Duodenal mucosa (tissue), 2 donors: ENCODE results near the gene KLHL17.

Experiments
- H3K27ac ChIP-seq: one replicate; pipeline ENCODE4 v1.7.0; 2013; ENCODE audit warnings: low read depth, low read length
- H3K27me3 ChIP-seq, 2 donors: one replicate each; pipeline ENCODE4 v1.7.0; 2013; ENCODE audit warnings: low read length in 2 of 2, control low read depth in 1 of 2; ENCODE audit not compliant: insufficient read depth in 2 of 2, control insufficient read depth in 1 of 2
- H3K36me3 ChIP-seq, 2 donors: one replicate each; pipeline ENCODE4 v1.7.0; 2013; ENCODE audit warnings: low read length in 2 of 2, control low read depth in 1 of 2; ENCODE audit not compliant: insufficient read depth in 2 of 2, control insufficient read depth in 1 of 2
- H3K4me1 ChIP-seq, 2 donors: one replicate each; pipeline ENCODE4 v1.7.0; 2013; ENCODE audit warnings: low read length in 2 of 2, control low read depth in 1 of 2; ENCODE audit not compliant: insufficient read depth in 2 of 2, control insufficient read depth in 1 of 2
- H3K4me3 ChIP-seq, 2 donors: one replicate each; pipeline ENCODE4 v1.7.0; 2013; ENCODE audit warnings: low read length in 2 of 2, low read depth in 1 of 2
- H3K9ac ChIP-seq, 2 donors: one replicate each; pipeline ENCODE4 v1.7.0; 2013; ENCODE audit warnings: low read length in 2 of 2, low read depth in 1 of 2
- H3K9me3 ChIP-seq, 2 donors: one replicate each; pipeline ENCODE4 v1.7.0; 2013; ENCODE audit warnings: low read length in 2 of 2, control low read depth in 1 of 2; ENCODE audit not compliant: control insufficient read depth in 1 of 2

KLHL17 gene

DNA sequence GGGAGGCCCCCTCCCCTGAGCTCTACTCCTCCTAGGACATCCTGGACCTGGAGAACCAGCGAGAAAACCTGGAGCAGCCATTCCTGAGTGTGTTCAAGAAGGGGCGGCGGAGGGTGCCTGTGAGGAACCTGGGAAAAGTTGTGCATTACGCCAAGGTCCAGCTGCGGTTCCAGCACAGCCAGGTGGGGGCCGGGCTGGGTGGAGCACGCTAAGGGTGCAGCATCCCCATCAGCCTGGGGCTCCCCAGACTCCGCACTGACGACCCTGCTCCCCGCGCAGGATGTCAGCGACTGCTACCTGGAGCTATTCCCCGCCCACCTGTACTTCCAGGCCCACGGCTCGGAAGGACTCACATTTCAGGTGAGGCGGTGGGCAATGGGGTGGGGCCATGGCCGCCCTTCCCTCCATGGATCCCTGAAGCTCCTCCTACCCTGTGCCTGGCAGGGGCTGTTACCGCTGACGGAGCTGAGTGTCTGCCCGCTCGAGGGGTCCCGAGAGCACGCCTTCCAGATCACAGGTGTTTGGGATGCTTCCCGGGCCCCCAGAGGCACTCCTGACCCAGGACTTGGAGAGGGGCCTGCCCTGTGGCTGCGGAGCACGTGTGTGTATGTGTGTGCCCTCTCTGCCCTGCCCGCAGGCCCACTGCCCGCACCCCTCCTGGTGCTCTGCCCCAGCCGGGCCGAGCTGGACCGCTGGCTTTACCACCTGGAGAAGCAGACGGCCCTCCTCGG lies 10.0 kb downstream of the KLHL17 start:
- H3K36me3 ChIP-seq, result no peaks in the 10 kb centered on the region
- peaks cover 7 to 17% of the 10 kb centered on the region in 2 donors for H3K4me1 ChIP-seq
- H3K27ac ChIP-seq, result no peak overlapping the region
- no peaks in the 10 kb centered on the region for H3K9me3 ChIP-seq
- H3K9ac ChIP-seq, result no peak overlapping the region
- H3K4me3 ChIP-seq, result no peak overlapping the region
- H3K27me3 ChIP-seq, result peaks cover 27 to 33% of the 10 kb centered on the region in 2 donors

DNA sequence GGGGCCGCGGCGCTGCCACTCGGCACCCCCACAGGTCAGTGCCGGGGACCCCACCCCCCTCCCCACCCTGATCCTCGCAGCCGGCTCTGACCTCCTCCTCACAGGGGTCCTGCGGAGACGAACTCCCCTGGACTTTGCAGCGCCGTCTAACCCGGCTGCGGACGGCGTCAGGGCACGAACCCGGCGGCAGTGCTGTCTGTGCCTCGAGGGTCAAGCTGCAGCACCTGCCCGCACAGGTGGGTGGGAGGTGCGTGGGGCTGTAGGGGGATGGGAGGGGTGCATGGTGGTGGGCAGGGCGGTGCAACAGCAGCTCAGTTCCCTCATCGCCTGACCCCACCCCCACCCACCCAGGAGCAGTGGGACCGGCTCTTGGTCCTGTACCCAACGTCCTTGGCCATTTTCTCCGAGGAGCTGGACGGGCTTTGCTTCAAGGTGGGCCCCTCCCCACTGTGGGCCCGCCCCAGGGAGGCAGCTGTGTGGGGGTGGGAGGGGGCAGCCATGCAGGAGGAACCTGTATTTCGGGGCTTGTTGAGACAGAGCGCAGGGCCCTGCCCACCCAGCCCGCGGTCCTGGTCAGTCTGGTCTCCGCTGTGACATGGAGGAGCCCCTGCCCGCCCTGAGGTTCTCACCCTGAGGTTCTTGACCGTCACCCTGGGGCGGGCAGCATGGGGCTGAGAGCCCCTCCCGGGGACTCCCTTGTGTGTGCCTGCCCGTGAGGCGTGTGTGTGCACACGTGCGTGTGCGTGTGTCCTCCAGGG lies 10.8 kb downstream of the KLHL17 start:
- Histone ChIP-seq H3K4me1 (peaks cover 4 to 12% of the 10 kb centered on the region in 2 donors), H3K27ac (no peak overlapping the region), H3K27me3 (peaks cover 27 to 33% of the 10 kb centered on the region in 2 donors)

GRCh38 chr1:971751-972506 lies 11.5 kb downstream of the KLHL17 start:
- Histone ChIP-seq H3K4me1 (peaks cover 0 to 10% of the 10 kb centered on the region in 2 donors), H3K36me3 (no peaks in the 10 kb centered on the region), H3K27ac (no peak overlapping the region), H3K9ac (no peak overlapping the region), H3K27me3 (peaks cover 27 to 33% of the 10 kb centered on the region in 2 donors), H3K9me3 (no peaks in the 10 kb centered on the region), H3K4me3 (no peak overlapping the region)

More for the DNA sequence above, 10.8 kb downstream of the KLHL17 start:
- Histone ChIP-seq H3K36me3 (no peaks in the 10 kb centered on the region), H3K4me3 (no peak overlapping the region), H3K9me3 (no peaks in the 10 kb centered on the region), H3K9ac (no peak overlapping the region)

DNA sequence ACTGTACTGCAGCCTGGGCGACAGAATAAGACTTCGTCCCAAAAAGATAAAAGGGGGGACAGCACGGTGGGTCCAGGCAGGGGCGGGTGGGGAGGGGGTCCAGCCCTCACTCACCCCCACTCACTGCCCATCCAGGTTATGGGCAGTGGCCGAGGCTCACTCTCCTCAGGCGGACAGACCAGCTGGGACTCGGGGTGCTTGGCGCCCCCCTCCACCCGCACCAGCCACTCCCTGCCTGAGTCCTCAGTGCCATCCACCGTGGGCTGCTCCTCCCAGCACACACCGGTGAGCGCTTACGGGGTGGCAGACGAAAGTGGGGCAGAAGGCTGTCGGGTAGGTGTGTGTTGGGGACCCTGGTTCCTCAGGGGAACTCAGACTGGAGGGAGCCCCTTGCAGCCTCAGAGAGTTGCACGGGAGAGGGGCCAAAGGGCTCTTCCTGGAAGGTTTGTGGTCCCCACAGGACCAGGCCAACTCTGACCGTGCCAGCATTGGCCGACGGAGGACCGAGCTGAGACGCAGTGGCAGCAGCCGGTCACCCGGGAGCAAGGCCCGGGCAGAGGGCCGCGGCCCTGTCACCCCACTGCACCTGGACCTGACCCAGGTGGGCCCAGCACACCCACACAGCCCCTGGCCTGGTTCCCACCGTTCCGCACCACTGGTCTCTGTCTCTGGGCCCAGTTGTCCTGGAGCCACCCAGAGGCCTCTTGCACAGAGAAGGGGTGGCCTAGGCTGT lies 12.5 kb downstream of the KLHL17 start:
- Histone ChIP-seq H3K4me3 (no peak overlapping the region), H3K4me1 (peaks cover 0 to 4% of the 10 kb centered on the region in 2 donors), H3K27ac (no peak overlapping the region), H3K9me3 (no peaks in the 10 kb centered on the region), H3K36me3 (no peaks in the 10 kb centered on the region), H3K27me3 (peaks cover 24 to 25% of the 10 kb centered on the region in 2 donors), H3K9ac (no peak overlapping the region)

GRCh38 chr1:973459-974292 lies 13.3 kb downstream of the KLHL17 start:
- Histone ChIP-seq H3K9me3 (no peaks in the 10 kb centered on the region), H3K27ac (no peak overlapping the region), H3K4me3 (no peak overlapping the region), H3K4me1 (peaks cover 0 to 4% of the 10 kb centered on the region in 2 donors), H3K9ac (no peak overlapping the region), H3K36me3 (no peaks in the 10 kb centered on the region), H3K27me3 (peaks cover 16 to 20% of the 10 kb centered on the region in 2 donors)

- Histone ChIP-seq H3K4me3 (no peak overlapping the region), H3K9ac (no peak overlapping the region), H3K27ac (no peak overlapping the region), H3K9me3 (no peaks in the 10 kb centered on the region), H3K27me3 (peaks cover 12 to 14% of the 10 kb centered on the region in 2 donors), H3K36me3 (no peaks in the 10 kb centered on the region), H3K4me1 (peaks cover 0 to 4% of the 10 kb centered on the region in 2 donors)
Observed at GRCh38 chr1:974293-974640, 13.9 kb downstream of the KLHL17 start.

GRCh38 chr1:974687-975328 lies 14.4 kb downstream of the KLHL17 start:
- Histone ChIP-seq H3K9ac (no peak overlapping the region), H3K27me3 (peaks cover 8 to 13% of the 10 kb centered on the region in 2 donors), H3K27ac (no peak overlapping the region), H3K36me3 (no peaks in the 10 kb centered on the region), H3K4me3 (no peak overlapping the region), H3K4me1 (peaks cover 0 to 4% of the 10 kb centered on the region in 2 donors), H3K9me3 (no peaks in the 10 kb centered on the region)

DNA sequence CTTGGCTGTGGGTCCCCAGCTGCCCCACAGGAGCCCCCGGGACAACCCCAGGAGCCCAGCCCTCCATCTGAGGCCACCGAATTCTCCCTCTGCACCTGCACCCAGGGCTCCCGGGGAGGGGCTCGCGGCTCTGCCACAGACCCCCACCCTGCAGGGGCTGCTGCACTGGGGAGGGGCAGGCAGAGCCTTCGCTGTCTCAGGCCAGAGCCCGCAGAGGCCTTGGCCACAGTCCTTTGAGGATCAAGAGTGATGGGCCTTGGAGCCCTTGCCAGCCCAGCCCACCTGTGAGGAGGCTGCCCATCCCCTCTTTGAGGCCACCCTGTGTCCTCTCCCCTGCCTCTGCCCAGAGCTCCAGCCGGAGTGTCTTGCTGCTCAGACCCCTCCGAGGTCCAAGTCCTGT lies 15.0 kb downstream of the KLHL17 start:
- peaks cover 8 to 13% of the 10 kb centered on the region in 2 donors for H3K27me3 ChIP-seq
- no peak overlapping the region for H3K4me3 ChIP-seq
- H3K36me3 ChIP-seq, result no peaks in the 10 kb centered on the region
- no peak overlapping the region for H3K9ac ChIP-seq
- H3K9me3 ChIP-seq, result no peaks in the 10 kb centered on the region
- peaks cover 0 to 4% of the 10 kb centered on the region in 2 donors for H3K4me1 ChIP-seq
- H3K27ac ChIP-seq, result no peak overlapping the region
